CD4-positive, alpha-beta T cell treated with Interleukin-6 for 4 hours (primary cell): ENCODE results near the gene LAMA3.
A peak's percentile ranks its signal among the peaks of the same experiment; 100 is the strongest.

ENCODE experiments used
- DNase-seq: peaks from one replicate; pipeline ENCODE4 v3.0.0-alpha.2; 2020; ENCODE audit warnings: mixed read lengths

Gene LAMA3

DNA sequence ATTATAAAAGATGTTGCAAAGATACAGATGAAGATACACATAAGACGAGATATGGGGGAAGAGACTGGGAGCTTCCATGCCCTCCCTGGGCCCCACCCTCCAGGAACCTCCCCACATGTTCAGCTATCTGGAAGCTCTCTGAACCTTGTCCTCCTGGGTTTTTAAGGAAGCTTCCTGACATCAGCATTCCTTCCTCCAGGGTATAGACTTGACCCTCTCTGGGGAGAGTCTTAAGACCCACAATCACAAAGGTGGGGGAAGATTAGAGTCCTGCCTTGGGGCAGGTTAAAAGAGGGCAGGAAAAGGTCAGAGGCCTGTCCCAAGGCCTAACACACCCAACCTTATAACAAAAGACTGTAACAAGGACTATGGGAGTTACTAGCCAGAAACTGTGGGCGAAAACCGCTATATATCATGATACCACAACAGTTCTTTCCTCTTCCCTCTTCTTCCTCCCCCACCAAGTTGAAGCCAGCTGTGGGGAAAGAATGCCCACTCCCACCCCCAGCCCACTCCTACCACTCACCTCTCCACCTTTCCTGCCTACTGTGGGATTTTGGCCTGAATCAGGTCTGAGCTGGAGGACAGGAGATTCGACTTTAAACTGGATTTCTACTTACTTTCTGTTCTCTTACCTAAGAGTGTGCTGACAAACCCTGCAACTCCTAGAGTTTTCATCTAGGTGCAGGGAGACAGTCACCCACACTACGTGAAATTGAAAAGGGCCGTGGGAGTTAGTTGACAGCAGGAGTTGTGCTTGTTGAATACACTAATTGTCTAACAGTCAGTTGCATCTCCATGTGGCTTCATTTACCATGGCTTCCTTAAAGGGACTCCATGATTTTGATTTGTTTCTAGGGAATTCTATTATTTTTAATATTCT lies 105.0 kb downstream of the LAMA3 start:
- DNase-seq: no peak

DNA sequence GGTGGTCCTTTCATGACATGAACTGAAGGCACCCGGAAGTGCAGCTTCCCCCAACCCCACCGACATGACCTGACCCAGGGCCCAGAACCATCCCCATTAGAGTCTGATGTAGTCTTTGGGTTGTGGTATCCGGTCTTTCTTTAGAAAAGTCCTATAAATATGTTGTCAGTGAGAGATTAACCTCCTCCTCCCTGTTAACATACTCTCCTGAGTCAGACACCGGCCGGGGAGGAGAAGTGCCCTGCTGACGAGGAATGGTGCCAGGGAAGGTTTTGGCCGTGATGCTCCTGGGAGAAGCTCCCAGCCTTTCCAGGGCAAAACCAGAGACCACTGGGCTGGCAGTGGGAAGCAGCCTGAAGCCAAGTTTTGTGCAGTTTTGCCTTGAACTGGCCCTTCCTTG lies 109.0 kb downstream of the LAMA3 start:
- no peak for DNase-seq

DNA sequence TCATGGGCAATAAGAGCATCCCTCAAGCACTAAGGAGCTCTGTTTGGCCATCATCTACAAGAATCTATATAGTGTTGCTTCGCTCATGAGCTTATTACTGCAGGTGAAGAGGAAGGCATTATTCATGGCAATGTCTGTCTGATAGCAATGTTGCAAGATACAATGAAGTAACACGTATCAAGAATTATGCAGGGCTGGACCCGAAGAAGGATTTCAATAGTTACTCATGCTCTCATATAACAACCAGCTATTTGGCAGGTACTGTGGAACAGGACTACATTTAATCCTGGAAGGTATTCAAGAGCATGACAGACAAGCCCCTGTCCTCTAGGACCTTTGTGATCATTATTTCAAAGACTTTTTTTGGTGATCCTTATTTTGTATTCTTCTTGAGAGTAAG lies 109.6 kb downstream of the LAMA3 start:
- no peak for DNase-seq

DNA sequence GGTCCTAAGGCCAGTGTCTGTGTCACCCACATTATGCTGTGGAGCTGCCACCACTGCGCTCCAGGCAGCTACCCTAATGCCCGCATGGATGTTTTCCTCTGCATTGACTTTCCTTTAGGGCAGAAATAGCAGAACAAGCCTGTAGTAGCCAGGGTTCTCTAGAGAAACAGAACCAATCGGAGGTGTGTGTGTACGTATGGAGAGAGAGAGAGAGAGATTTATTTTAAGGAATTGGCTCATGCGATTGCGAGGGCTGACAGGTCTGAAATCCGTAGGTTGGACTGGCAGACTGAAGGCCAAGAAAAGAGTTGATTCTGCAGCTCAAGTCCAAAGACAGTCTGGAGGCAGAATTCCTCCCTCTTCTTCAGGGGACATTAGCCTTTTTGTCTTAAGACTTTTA lies 110.3 kb downstream of the LAMA3 start:
- DNase-seq: no peak

DNA sequence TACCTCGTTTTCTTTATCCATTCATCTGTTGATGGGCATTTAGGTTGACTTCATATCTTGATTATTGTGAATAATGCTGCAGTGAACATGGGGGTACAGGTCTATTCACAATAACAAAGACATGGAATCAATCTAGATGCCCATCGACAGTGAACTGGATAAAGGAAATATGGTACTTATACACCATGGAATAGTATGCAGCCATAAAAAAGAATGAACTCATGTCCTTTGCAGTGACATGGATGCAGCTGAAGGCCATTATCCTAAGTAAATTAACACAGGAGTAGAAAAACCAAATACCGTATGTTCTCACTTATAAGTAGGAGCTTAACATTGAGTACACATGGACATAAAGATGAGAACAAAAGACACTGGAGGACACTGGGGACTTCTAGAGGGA lies 111.6 kb downstream of the LAMA3 start:
- DNase-seq: no peak

DNA sequence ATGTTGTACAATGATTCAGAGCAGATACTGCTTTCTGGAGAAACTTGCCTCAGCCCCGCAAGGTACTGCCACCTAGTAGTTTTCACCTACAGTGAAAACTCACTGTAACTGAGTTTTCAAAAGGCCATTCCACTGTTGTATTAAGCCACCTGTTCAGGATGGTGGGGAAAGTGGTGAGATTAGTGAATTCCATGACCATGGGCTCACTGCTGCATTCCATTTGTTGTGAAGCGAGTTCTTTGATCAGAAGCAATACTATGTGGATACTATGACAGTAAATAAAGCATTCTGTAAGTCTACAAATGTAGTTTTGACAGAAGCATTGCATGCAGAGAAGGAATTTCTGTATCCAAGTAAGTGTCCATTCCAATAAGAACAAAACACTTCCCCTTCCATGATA lies 113.6 kb downstream of the LAMA3 start:
- no peak for DNase-seq

DNA sequence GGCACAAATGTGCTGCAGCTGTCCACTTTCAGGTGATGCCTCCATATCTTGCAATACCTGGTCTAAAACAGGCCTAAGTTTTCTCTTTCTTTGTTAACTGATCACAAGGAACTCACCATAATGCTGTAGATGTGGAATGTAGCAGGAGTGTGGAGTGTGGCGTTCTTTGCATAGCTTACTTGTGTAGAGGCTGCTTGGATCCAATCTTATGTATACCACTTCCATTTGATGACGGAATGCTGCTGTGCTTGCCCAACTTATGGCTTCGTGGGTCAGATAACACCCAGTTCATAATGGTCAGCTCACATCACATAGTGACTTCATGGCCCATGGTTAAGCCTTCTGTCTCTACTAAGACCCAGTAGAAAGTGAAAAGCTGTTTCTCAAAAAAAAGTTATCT lies 114.5 kb downstream of the LAMA3 start:
- no peak for DNase-seq

DNA sequence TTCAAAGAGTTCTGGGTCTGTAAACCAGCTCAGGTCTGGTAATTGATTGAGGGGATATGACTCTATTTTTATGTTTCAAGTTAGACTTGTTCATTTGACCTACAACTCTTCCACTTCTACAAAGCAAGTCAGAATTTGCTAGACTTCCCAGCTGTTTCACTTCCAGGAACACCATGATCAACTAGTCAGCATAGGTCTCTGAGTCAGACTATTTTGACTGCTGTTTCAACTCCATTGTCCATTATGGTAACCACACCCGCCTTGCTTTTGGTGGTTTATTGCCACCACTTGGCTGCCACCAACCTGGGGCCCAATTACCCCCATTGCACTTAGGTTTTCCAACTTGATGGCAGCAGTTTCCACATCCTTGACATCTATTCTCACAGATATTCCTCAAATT lies 116.6 kb downstream of the LAMA3 start:
- DNase-seq: no peak

DNA sequence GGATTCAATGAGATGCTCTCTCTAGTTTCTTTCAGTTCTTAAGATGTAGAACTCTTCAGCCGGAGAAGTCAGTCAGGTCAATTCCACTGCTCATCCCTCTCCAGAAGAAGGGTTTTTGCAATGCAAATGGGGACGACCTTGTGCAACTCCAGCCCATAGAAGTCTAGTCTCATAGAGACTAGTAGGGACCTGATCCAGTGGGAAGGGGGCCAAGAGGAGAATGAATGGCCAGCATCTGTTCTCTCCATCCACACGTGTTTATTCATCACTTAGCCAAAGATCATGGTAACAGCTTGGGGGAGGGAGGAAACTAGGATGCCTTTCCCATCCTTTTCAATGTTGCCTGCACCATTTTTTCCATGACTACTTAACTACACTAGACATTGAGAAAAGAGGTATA lies 120.2 kb downstream of the LAMA3 start:
- DNase-seq: no peak

DNA sequence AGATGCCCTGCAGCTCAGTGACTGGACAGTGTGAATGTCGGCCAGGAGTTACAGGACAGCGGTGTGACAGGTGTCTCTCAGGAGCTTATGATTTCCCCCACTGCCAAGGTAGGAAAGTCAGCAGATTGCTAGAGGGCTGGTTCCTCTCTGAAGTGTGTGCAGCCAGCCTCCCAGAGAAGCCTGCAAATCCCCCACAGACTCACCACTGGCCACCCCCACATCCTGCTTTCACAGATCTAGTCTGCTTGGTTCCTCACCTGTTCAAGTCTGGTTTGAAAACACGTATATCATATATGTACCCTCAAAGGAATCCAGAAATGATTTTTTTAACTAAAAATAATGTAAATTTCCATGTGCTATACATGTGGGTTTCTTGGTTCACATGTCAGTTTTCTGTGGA lies 121.1 kb downstream of the LAMA3 start:
- DNase-seq: peak; percentile 49

DNA sequence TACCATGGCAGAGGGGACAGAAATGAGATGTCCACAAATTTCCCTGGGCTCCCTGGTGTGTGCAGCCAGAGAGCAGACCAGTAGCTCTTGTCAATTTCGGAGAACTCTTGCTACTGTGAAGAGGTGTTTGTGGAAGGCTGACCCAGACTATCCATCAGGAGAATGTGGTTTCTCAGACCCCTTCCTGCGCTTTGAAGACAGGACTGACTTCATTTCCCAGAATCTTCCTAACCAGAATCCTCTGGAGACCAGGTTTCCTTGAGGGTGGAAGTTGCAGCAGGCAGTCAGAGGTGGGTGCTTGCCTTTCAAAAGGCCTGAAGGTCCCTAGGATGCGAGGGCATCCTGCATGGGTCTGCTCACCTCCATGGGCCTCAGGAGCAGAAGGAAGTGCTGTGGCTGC lies 121.9 kb downstream of the LAMA3 start:
- no peak for DNase-seq

DNA sequence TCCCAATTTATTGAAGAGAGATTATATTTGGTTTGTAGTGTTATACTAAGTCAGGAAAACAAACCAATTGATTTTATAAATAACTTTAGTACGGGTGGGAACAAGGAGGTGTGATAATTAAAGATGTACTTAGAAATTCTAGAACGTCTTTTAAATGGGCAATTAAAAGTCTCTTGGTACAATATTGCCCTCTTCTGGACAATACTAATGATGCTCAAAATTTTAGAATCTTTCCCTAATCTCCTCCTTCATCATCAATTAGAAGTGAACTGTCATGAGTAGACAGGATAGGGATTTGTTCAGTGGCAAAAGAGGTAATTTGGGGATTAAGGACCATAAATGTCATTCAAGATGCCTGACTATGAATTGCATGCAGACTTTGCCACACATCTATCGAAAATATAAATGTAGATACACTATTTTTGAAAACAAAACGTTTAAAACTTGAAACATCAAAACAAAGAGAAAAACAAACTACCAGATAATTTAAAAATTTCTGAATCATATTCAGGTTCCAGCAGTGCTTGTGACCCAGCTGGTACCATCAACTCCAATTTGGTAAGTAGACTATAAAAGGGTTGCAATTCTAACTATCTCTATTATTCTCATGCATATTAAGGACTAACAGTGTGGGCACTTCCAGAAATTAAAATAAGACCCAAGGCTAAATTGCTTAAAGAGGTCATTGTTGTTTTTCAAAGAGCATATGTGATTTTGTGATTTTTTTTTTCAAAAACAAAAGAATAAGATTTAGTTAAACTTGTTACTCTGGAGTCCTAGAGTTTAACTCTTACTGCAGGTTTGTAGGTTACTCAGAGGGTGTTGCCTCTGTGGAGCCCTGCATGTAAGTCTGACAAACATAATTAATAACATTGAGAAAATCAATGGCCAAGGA lies 123.5 kb downstream of the LAMA3 start:
- DNase-seq: no peak

DNA sequence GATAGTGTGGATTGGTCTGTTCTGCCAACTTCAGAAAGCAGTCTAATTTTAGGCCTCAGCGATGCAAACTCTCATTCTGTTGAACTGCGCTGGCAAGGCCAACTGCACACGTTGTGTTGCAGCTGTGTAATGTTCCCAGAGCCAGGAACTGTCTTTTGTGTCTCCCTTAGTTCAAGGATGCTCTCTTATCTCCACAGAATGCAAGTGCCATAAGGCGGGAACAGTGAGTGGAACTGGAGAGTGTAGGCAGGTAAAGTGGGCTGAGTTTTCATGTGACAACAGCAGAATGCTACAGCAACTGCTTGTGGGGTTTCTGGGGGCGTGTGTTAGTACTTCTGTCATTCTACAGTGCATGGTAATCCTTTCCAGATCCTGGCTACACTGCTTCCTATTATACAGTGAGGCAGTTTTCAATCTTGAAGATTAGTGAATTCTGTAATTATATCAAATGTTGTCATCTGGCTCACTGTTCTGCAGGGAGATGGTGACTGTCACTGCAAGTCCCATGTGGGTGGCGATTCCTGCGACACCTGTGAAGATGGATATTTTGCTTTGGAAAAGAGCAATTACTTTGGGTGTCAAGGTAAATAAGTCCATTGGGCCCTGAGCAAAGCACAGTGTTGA lies 125.8 kb downstream of the LAMA3 start:
- DNase-seq: no peak

DNA sequence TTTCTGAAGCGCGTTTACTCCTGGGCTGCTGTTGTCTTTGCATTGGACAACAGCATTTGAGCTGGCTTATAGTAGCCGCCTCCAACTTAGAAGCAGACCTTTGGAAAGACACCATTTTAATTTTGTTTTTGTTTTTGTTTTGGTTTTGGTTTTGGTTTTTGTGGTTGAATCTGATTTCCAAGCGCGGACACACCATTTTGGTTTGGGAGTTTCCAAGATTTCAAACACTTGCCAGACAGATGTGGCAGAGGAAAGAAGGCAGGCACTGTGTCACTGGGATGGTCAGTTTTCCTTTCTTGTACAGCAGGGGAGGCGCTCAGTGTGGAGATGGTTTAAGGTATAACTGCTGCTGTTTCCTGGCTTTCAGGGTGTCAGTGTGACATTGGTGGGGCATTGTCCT lies 126.8 kb downstream of the LAMA3 start:
- no peak for DNase-seq

DNA sequence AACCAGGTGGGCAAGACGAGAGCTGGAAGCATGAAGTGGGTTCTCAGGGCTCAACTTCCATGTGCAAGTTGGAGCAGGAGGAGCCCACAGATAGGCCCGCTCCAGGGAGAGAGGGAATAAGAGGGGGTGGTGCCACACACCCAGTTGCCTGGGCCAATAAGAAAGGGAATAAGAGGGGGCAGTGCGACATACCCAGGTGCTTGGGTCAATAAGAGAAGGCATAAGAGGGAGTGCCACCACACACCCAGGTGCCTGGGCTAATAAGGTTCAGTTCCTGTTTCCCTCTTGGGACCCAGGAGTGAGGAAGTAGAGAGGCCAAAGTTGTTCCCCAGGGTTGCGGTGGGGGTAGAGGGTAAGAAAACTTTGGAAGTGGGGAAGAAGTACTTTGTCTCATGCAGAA lies 127.5 kb downstream of the LAMA3 start:
- DNase-seq: no peak

DNA sequence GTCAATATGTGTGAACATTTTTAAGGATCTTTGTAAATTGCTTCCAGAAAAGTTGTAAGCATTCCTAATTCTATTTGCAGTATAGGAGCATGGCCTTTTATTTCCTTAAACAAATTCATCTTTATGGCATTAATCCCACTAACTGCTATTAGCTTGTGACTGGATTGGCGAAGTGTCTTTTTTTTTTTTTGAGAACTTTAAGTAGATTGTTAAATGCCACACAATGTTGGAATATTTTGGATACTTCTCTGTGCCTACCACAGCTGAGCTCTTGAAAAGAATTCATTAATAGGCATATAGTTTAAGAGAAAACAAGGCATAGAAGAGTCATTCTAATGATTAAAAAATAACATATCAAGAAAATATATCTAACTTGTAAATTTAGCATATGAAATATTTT lies 129.7 kb downstream of the LAMA3 start:
- no peak for DNase-seq

DNA sequence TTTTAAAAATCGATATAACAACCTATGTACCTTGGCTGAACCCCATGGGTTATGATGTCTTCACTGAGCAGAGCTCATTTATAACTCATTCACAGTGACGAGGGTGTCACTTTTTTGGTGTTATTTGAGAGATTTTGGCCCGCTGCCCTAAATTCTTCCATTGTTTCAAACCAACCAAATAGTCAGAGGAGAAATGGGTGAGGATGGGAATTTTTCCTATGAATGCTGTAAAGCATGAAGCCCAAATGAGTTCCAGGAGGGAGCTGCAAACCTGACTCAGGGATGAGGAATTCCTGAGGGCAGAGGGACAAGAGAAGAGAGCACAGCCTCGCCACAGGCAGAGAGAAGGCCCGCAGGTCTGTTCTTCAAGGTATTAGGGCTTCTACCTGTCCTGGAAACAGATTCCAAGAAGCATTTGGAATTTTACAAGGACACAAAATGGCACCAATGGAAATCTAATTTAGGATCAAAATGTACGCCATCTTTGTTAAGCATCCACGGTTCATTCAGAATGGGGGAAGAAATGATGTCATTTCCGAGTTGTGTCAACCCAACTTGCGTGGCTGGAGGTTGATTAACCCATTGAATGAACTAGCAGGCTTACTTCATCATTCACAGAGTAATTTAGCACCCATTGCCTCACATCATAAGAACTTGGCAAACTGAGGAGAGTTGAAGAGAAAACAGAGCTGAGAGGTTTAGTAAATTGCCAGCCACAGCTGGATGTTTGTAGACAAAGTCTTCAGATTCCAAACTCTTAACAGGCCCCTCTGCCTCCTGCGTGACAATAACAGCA lies 133.5 kb downstream of the LAMA3 start:
- DNase-seq: no peak

DNA sequence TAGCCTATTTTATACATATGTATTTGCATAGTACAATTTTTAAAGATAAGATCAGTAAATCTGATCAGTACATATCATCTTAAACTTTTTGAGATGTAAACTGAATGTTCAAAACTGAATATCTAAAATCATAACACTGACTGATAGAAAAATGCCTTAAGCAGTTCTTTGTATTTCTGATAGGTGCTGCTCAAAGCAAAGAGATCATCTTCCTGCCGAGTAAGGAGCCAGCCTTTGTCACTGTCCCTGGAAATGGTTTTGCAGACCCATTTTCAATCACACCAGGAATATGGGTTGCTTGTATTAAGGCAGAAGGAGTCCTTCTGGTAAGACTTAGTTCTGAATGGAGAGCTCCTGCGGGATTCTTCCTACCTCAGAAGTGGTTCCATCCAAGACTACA lies 135.0 kb downstream of the LAMA3 start:
- DNase-seq: no peak

DNA sequence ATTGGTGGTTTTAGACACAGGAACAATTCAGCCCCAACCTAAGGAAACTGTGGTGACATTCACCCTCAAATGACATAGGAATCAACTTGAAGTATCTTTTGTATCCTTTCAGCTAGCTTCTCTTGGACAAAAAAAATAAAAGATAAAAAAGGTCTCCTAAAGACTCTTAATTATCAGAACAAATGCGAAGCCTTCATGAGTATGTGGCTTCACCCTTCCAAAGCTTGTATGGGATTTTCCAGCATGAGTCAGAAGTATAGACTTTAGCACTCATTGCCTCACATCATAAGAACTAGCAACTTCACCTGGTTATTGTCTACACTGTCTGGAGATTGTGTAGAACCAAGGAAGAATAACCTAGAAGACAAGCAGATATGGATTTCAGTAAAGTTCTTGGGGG lies 135.4 kb downstream of the LAMA3 start:
- DNase-seq: no peak

DNA sequence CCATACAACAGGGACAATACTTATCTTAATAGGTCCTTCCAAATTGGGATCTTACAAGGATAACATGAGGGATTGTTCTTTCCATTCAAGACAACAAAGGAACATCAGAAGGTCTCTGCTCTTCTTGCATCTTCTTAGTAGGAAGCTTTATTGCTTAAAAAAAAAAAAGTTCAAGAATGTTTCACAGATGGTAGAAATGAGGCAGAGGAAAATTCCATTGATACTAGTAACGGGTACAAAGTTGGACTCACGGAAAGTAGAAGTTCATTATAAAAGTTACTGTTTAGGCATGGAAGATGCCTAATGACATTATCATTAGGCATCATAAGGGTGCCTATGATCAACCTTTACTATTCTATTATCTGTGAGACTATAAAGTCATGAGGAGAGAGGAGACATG lies 136.2 kb downstream of the LAMA3 start:
- DNase-seq: no peak

DNA sequence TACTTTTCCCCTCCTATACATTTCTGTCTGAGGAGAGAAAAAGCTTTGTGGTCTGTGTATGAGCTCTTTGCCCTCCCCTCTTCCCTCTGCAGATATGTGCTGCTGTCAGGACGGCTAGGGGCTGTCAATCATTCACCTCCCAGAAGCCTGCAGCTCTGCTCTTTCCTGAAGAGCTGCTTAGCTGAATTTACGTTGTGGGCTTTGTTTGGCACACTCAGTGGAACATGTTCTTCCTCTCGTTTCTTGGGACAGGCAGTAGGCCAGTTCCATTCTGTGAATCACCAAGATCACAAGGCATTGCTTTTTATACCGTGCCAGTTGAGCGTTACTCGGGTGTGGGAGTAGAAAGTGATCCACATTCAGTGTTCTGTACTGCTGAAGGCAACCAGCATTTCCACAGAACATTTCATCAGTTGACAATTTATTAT lies 136.7 kb downstream of the LAMA3 start:
- peak; percentile 11 for DNase-seq

DNA sequence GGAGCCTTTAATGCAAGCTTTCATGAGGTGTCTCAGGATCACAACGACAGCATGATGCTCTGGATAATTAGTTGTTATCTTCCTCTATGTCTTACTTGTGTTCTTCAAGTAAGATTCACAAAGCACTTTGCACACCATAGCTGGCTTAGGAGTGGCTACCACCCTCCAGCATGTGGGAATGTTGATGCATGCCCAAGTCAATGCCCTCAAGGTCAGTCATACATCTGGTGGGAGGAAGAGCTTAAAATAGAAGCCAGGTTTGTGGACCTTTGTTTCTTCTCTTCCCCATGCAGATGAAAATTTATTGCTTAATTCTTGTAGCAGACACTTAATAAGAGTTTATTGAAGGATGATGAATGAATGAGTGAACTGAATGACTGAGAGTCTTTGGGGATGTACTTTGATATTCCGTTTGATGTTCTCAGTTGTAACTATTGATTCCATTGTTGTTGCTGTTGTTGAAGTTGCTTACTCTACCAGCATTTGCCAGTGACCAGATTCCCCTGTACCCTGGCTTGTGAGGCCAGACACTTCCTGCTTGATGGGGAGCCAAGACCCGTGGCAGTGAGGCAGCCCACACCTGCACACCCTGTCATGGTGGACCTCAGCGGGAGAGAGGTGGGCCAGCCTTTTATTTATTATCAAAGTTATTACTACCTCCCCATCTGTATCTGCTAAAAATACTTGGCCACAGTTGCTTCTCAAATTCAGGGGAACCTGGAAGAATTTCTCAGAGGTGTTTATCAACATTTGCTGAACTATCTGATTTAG lies 137.8 kb downstream of the LAMA3 start:
- no peak for DNase-seq
